WERI-Rb-1 (cell line): ENCODE results near the gene TSC22D1.

Experiments
- DNase-seq: peaks from one replicate; pipeline ENCODE4 v3.0.0-alpha.2; 2020
- H3K27ac ChIP-seq: fragments of 250-450 bp; sonication (Bioruptor Pico); 2 replicates; pipeline ENCODE4 v1.5.1; 2020; ENCODE audit warnings: mild to moderate bottlenecking, moderate library complexity
- H3K27me3 ChIP-seq: fragments of 250-450 bp; sonication (Bioruptor Pico); 2 replicates; pipeline ENCODE4 v1.5.1; 2021; ENCODE audit warnings: mild to moderate bottlenecking, low read depth, moderate library complexity; ENCODE audit not compliant: insufficient read depth, severe bottlenecking
- H3K36me3 ChIP-seq: fragments of 250-450 bp; sonication (Bioruptor Pico); 2 replicates; pipeline ENCODE4 v1.5.1; 2020; ENCODE audit warnings: mild to moderate bottlenecking, moderate library complexity
- H3K4me3 ChIP-seq: 2 replicates; pipeline ENCODE4 v1.5.1; 2011; ENCODE audit warnings: low read depth, mild to moderate bottlenecking, control low read depth, low read length
- H3K9me3 ChIP-seq: fragments of 250-450 bp; sonication (Bioruptor Pico); 2 replicates; pipeline ENCODE4 v1.5.1; 2021; ENCODE audit warnings: mild to moderate bottlenecking, moderate library complexity; ENCODE audit not compliant: severe bottlenecking
- CTCF ChIP-seq: IDR thresholded peaks from 2 replicates; pipeline ENCODE4 v1.5.1; 2011; ENCODE audit warnings: low read depth, mild to moderate bottlenecking, control low read depth, inconsistent platforms, low read length

TSC22D1 gene

GRCh38 chr13:44429311-44429710 is 146.8 kb downstream of the TSC22D1 start:
- Histone ChIP-seq H3K36me3 (peaks cover 17% of the 10 kb centered on the region), H3K27ac (no peak overlapping the region), H3K27me3 (no peaks in the 10 kb centered on the region), H3K9me3 (peaks cover 2% of the 10 kb centered on the region), H3K4me3 (no peak overlapping the region)
- no peak for TF ChIP-seq CTCF
- no peak for DNase-seq

GRCh38 chr13:44426461-44426860 is 149.7 kb downstream of the TSC22D1 start:
- Histone ChIP-seq H3K4me3 (no peak overlapping the region), H3K36me3 (no peaks in the 10 kb centered on the region), H3K27ac (no peak overlapping the region), H3K9me3 (peaks cover 2% of the 10 kb centered on the region), H3K27me3 (no peaks in the 10 kb centered on the region)
- no peak for TF ChIP-seq CTCF
- no peak for DNase-seq

GRCh38 chr13:44425815-44426078 is 150.4 kb downstream of the TSC22D1 start:
- no peak for TF ChIP-seq CTCF
- DNase-seq, result no peak
- Histone ChIP-seq H3K36me3 (no peaks in the 10 kb centered on the region), H3K9me3 (peaks cover 2% of the 10 kb centered on the region), H3K4me3 (no peak overlapping the region), H3K27me3 (no peaks in the 10 kb centered on the region), H3K27ac (no peak overlapping the region)

- DNase-seq, result no peak
- Histone ChIP-seq H3K9me3 (peaks cover 2% of the 10 kb centered on the region), H3K27ac (no peak overlapping the region), H3K4me3 (no peak overlapping the region), H3K36me3 (no peaks in the 10 kb centered on the region), H3K27me3 (no peaks in the 10 kb centered on the region)
- no peak for TF ChIP-seq CTCF
Measured at GRCh38 chr13:44425041-44425814, 150.9 kb downstream of the TSC22D1 start.

DNA sequence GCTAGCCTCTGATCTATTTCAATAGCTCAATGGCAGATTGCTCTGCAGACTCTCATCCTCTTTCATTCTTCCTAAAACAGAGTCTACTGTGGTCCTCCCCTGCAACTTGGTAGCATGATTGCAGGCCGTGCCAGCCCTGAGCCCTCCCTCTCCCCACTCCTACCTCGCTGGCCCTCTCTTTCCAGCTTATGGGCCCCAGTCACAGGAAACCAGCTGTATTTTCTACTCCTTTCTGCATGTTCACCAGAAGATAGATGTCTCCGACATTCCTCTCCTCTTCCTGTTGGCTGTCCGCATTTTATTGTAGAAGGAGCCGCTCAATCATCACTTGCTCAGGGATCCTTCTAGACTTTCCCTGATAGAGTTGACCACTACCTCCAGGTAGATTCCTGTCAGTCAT is 152.3 kb downstream of the TSC22D1 start:
- no peak for TF ChIP-seq CTCF
- Histone ChIP-seq H3K36me3 (no peaks in the 10 kb centered on the region), H3K27ac (no peak overlapping the region), H3K27me3 (no peaks in the 10 kb centered on the region), H3K4me3 (no peak overlapping the region), H3K9me3 (peaks cover 2% of the 10 kb centered on the region)
- DNase-seq, result no peak
